Coronary artery (tissue), 2 donors: ENCODE data around the gene KRT78.

Source experiments
- DNase-seq: peaks from one replicate; pipeline ENCODE4 v3.0.0-alpha.2; 2017; ENCODE audit warnings: low spot score
- H3K27ac ChIP-seq, 2 donors: fragments of 200-600 bp; sonication (generic); one replicate each; pipeline ENCODE4 v1.5.1; 2016 to 2019
- H3K4me3 ChIP-seq: fragments of 200-600 bp; sonication (generic); 2 replicates; pipeline ENCODE4 v1.5.1; 2016; ENCODE audit warnings: mild to moderate bottlenecking, moderate library complexity
- CTCF ChIP-seq: fragments of 200-600 bp; sonication (generic); IDR thresholded peaks from one replicate; pipeline ENCODE4 v1.5.1; 2019; ENCODE audit warnings: antibody characterized with exemption

The KRT78 gene

GRCh38 chr12:52847335-52848102 lies 1.3 kb downstream of the KRT78 start:
- no peak overlapping the region for H3K27ac ChIP-seq
- H3K4me3 ChIP-seq = no peak overlapping the region
- no peak for DNase-seq
- TF ChIP-seq CTCF = no peak

GRCh38 chr12:52846356-52846970 lies 2.3 kb downstream of the KRT78 start:
- no peak overlapping the region for H3K27ac ChIP-seq
- no peak overlapping the region for H3K4me3 ChIP-seq
- DNase-seq = no peak
- TF ChIP-seq CTCF = no peak

- no peak for TF ChIP-seq CTCF
- DNase-seq = no peak
- Histone ChIP-seq H3K4me3 (no peak overlapping the region), H3K27ac (no peak overlapping the region)
These were observed 2.8 kb downstream of the KRT78 start for GRCh38 chr12:52845946-52846345.

GRCh38 chr12:52844386-52844785 lies 4.4 kb downstream of the KRT78 start:
- no peak for DNase-seq
- TF ChIP-seq CTCF = no peak

GRCh38 chr12:52839436-52840105 lies 9.2 kb downstream of the KRT78 start:
- H3K27ac ChIP-seq = no peak overlapping the region
- no peak for DNase-seq
- H3K4me3 ChIP-seq = no peak overlapping the region
- TF ChIP-seq CTCF = no peak

More at GRCh38 chr12:52844386-52844785, 4.4 kb downstream of the KRT78 start:
- Histone ChIP-seq H3K4me3 (no peak overlapping the region), H3K27ac (no peak overlapping the region)

GRCh38 chr12:52838609-52839435 lies 10.0 kb downstream of the KRT78 start:
- no peak for TF ChIP-seq CTCF
- Histone ChIP-seq H3K27ac (no peak overlapping the region), H3K4me3 (no peak overlapping the region)
- DNase-seq = no peak
